AG04450 (cell line): Measurements from ENCODE around the gene B4GALT2. TPM values are rescaled to one million over a fixed set of nuclear protein-coding genes. Genes with fewer than 3 reads are reported as not detected.

ENCODE experiments used
- CTCF ChIA-PET: fragments of 300-600, 350-600 bp; formaldehyde crosslinking; extraction: SDS; loops from one replicate; lab custom pipeline; 2022; ENCODE audit warnings: antibody characterized with exemption, inconsistent platforms; lab: Charles Lee
- POLR2A ChIA-PET: fragments of 350-600 bp; formaldehyde crosslinking; extraction: SDS; loops from one replicate; lab custom pipeline; 2021; ENCODE audit warnings: antibody characterized with exemption, inconsistent platforms; lab: Yijun Ruan, JAX
- DNase-seq: peaks from one replicate; pipeline ENCODE4 v3.0.0-alpha.2; 2011; ENCODE audit warnings: low read depth, low spot score
- H3K27ac ChIP-seq: one replicate; pipeline ENCODE4 v1.5.1; 2012; ENCODE audit warnings: low read depth, low read length, control low read depth
- H3K27me3 ChIP-seq: one replicate; pipeline ENCODE4 v1.6.0; 2012; ENCODE audit warnings: low read length; ENCODE audit not compliant: control insufficient read depth, insufficient read depth
- H3K4me3 ChIP-seq: 2 replicates; pipeline ENCODE4 v1.5.1; 2011; ENCODE audit warnings: mild to moderate bottlenecking, low read depth, low read length, control low read depth
- H3K9me3 ChIP-seq: 2 replicates; pipeline ENCODE4 v1.5.1; 2012; ENCODE audit warnings: low read length; ENCODE audit not compliant: control insufficient read depth, insufficient read depth
- polyA plus RNA-seq: library from polyadenylated mRNA; depleted of rRNA; stranded (reverse); fragments of >200 nt; gene quantifications from 2 replicates; pipeline ENCODE4 v1.2.3, GENCODE V29; 2011
- TF ChIP-seq, protein P1 (sequence below): IDR thresholded peaks from 2 replicates; pipeline ENCODE4 v1.5.1; 2011; ENCODE audit warnings: low read depth, low read length, control low read depth, inconsistent platforms

The B4GALT2 gene
- polyA plus RNA-seq, 1 experiment = 39.0 TPM

DNA sequence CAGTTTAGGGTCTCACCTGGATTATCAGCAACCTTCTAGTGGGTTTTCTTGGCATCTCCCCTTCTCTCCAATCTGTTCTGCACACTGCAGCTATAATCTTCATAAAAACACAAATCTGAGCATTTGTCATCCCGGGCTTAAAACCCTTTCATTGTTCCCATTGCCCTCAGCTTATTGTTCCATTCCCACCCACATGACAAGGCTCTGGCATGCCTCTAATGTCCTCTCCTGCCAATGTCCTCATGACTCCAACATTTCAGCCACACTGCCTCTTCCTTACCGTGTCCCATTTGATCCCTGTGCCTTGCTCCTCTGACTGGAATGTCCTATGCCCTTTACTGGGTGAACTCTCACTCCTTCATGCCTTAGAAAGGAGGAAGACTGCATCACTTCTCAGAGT lies 16.7 kb upstream of the B4GALT2 start:
- H3K27ac ChIP-seq = no peak overlapping the region
- no peak overlapping the region for H3K4me3 ChIP-seq
- ChIA-PET POLR2A (no interaction called here), CTCF (interaction anchor here (0.6 kb wide), 1 partner anchor 197 kb away, joined by 3 read pairs; no protein-coding TSS in a partner anchor)
- no peaks in the 10 kb centered on the region for H3K9me3 ChIP-seq
- DNase-seq = no peak
- H3K27me3 ChIP-seq = no peaks in the 10 kb centered on the region
- TF ChIP-seq, protein P1, sequence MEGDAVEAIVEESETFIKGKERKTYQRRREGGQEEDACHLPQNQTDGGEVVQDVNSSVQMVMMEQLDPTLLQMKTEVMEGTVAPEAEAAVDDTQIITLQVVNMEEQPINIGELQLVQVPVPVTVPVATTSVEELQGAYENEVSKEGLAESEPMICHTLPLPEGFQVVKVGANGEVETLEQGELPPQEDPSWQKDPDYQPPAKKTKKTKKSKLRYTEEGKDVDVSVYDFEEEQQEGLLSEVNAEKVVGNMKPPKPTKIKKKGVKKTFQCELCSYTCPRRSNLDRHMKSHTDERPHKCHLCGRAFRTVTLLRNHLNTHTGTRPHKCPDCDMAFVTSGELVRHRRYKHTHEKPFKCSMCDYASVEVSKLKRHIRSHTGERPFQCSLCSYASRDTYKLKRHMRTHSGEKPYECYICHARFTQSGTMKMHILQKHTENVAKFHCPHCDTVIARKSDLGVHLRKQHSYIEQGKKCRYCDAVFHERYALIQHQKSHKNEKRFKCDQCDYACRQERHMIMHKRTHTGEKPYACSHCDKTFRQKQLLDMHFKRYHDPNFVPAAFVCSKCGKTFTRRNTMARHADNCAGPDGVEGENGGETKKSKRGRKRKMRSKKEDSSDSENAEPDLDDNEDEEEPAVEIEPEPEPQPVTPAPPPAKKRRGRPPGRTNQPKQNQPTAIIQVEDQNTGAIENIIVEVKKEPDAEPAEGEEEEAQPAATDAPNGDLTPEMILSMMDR = no peak

DNA sequence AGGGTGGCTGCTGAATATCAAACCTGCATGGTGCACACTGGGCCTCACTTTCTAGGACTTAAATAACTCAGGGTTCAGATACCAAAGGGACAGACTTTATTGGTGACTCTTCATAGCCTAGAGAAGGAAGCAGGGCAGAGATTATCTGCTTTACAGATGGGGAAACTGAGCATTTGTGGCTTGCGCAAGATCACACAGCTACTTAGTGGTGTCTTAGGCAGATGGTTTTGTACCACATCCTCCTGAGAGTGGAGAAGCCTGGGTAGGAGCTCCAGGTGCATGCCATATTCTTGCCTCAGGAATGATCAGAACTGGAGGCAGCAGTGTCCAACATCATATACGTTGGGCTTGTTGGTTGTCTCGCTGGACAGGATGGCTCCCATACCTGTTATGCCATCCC lies 16.0 kb upstream of the B4GALT2 start:
- ChIA-PET POLR2A (no interaction called here), CTCF (no interaction called here)
- DNase-seq = no peak
- Histone ChIP-seq H3K27ac (no peak overlapping the region), H3K9me3 (no peaks in the 10 kb centered on the region), H3K4me3 (no peak overlapping the region), H3K27me3 (no peaks in the 10 kb centered on the region)
- TF ChIP-seq, protein P1 = no peak

DNA sequence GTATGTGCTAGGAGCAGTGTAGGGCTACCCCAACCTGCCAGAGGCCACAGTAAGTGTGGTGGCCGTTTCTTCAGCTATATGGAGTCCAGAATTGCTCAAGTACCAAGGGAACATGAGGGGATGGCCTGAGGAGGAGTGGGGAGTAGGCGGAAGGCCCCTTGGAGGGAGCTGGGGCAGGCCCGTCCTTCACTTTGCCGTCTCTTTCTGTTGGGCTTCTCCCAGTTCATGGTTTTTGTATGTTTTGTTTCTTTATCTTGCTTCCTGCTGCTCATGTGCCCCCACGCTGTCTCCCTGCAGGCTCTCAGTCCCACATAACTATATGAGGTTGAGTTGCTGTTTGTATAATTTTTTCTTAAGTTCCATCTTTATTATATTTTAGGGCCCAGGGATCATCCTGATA lies 15.1 kb upstream of the B4GALT2 start:
- no peak overlapping the region for H3K27ac ChIP-seq
- H3K27me3 ChIP-seq = no peaks in the 10 kb centered on the region
- TF ChIP-seq, protein P1 = no peak
- H3K4me3 ChIP-seq = no peak overlapping the region
- ChIA-PET CTCF (interaction anchor here (1.3 kb wide), 1 partner anchor 29 kb away, joined by 3 read pairs; no protein-coding TSS in a partner anchor), POLR2A (no interaction called here)
- H3K9me3 ChIP-seq = no peaks in the 10 kb centered on the region
- DNase-seq = no peak

DNA sequence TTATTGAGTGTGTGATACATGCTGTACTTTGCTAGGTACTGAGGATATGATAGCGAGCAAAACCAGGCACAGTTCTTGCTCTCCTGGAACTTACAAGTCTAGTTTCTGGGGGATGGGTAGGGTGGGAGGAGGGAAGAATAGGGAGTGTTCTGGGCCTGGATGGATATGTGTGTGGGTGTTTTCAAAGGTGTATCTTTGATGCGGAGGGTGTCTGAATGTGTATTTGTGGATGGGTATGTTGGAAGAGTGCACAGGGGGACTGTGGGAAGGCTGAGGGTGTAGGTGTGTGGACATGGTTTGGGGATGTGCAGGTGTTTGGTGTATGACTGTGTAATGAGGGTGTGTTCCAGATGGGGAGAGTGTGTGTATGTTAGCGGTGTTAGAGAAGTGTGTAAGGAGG lies 13.7 kb upstream of the B4GALT2 start:
- ChIA-PET POLR2A (no interaction called here), CTCF (no interaction called here)
- Histone ChIP-seq H3K9me3 (no peaks in the 10 kb centered on the region; the same call in 1 of the 2 replicates), H3K27ac (no peak overlapping the region), H3K27me3 (no peaks in the 10 kb centered on the region), H3K4me3 (no peak overlapping the region)
- DNase-seq = no peak
- TF ChIP-seq, protein P1 = no peak

DNA sequence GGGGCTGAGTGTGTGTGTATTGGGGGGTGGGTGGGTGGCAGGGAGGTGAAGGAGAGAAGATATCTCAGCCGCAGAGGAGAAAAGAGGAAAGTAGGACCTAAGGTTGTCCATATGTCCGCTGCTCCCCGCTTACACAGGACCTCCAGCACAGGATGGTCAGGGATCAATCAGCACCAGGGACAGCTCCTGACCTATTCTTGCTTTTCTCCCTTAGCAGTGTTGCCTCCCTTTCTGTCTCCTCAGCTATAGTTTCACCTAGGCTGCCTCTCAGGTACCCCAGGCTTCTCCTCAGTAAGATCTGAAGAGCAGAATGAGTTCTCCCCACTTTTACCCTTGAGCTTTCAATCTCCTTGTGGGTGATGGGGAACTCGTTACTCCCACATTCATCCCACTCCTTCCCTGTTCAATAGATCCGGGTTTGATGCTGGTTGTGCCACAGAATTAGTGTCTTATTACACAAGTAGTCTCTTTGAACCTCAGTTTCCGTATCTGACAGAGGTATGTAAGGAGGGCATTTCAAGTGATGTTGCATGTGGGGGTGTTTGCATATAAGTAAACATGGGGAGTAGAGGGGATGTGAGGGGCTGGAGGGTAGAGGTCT lies 10.6 kb upstream of the B4GALT2 start:
- TF ChIP-seq, protein P1 = no peak
- CTCF ChIA-PET = interaction anchor here (1.1 to 1.8 kb wide), 2 partner anchors 34 to 80 kb away, joined by 3 to 4 read pairs; no protein-coding TSS in a partner anchor
- DNase-seq = no peak

More for the DNA sequence above, 10.6 kb upstream of the B4GALT2 start:
- Histone ChIP-seq H3K9me3 (no peaks in the 10 kb centered on the region; the same call in 1 of the 2 replicates), H3K27me3 (no peaks in the 10 kb centered on the region), H3K27ac (no peak overlapping the region), H3K4me3 (no peak overlapping the region)
- POLR2A ChIA-PET = no interaction called here
